ENCODE results near the gene MYH11. TPM values are rescaled to one million over a fixed set of nuclear protein-coding genes. Genes with fewer than 3 reads are reported as not detected.

Gene MYH11
- total RNA-seq, 1 donor from 2014 or later = 0.10 TPM

- Mint-ChIP-seq H3K4me3 (ENCODE audit: unreplicated experiment) (no peak overlapping the region), H3K27ac (ENCODE audit: unreplicated experiment) (no peak overlapping the region), H3K4me1 (ENCODE audit: low read depth, unreplicated experiment) (no peaks in the 10 kb centered on the region), H3K9me3 (ENCODE audit: unreplicated experiment) (peaks cover 3% of the 10 kb centered on the region), H3K36me3 (ENCODE audit: unreplicated experiment) (no peaks in the 10 kb centered on the region), H3K27me3 (ENCODE audit: unreplicated experiment) (peaks cover 1% of the 10 kb centered on the region)
- no peak for TF ChIP-seq CTCF (IDR thresholded peaks at IDR 0.05; ENCODE audit: partially characterized antibody, unreplicated experiment)
- DNase-seq = no peak
These were observed 42.8 kb upstream of the MYH11 start for GRCh38 chr16:15899538-15900100.

GRCh38 chr16:15898654-15899053, 41.8 kb upstream of the MYH11 start:
- H3K27me3 Mint-ChIP-seq (ENCODE audit: unreplicated experiment) = peaks cover 1% of the 10 kb centered on the region
- H3K4me1 Mint-ChIP-seq (ENCODE audit: low read depth, unreplicated experiment) = no peaks in the 10 kb centered on the region
- no peak for DNase-seq
- H3K36me3 Mint-ChIP-seq (ENCODE audit: unreplicated experiment) = no peaks in the 10 kb centered on the region
- no peak for TF ChIP-seq CTCF (IDR thresholded peaks at IDR 0.05; ENCODE audit: partially characterized antibody, unreplicated experiment)
- peaks cover 1% of the 10 kb centered on the region for H3K9me3 Mint-ChIP-seq (ENCODE audit: unreplicated experiment)
- no peak overlapping the region for H3K27ac Mint-ChIP-seq (ENCODE audit: unreplicated experiment)
- H3K4me3 Mint-ChIP-seq (ENCODE audit: unreplicated experiment) = no peak overlapping the region

GRCh38 chr16:15897834-15898254, 41.0 kb upstream of the MYH11 start:
- Mint-ChIP-seq H3K4me3 (ENCODE audit: unreplicated experiment) (no peak overlapping the region), H3K36me3 (ENCODE audit: unreplicated experiment) (no peaks in the 10 kb centered on the region), H3K4me1 (ENCODE audit: low read depth, unreplicated experiment) (no peaks in the 10 kb centered on the region), H3K9me3 (ENCODE audit: unreplicated experiment) (peaks cover 1% of the 10 kb centered on the region), H3K27ac (ENCODE audit: unreplicated experiment) (no peak overlapping the region), H3K27me3 (ENCODE audit: unreplicated experiment) (peaks cover 1% of the 10 kb centered on the region)
- TF ChIP-seq CTCF (IDR thresholded peaks at IDR 0.05; ENCODE audit: partially characterized antibody, unreplicated experiment) = no peak
- no peak for DNase-seq

DNA sequence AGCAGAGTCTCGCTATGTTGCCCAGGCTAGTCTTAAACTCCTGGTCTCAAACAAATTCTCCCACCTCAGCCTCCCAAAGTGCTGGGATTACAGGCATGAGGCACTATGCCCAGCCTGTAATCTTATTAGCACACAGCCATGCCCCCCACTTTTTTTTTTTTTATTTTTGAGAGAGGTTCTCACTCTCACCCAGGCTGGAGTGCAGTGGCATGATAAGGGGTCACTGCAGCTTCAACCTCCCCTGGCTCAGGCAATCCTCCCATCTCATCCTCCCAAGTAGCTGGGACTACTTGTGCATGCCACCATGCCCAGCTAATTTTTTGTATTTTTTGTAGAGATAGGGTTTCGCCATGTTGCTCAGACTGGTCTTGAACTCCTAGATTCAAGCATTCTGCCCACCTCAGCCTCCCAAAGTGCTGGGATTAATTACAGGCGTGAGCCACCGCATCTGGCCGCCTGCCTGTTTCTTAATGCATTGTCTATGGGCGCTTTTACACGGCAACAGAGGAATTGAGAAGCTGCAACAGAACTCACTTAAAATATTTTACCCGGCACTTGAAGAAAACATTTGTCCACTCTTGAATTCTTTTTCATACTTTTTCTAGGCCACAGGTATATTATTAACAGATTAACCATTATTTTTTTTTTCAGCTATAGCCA, 40.4 kb upstream of the MYH11 start:
- DNase-seq = no peak
- peaks cover 1% of the 10 kb centered on the region for H3K9me3 Mint-ChIP-seq (ENCODE audit: unreplicated experiment)
- H3K27me3 Mint-ChIP-seq (ENCODE audit: unreplicated experiment) = peaks cover 1% of the 10 kb centered on the region
- no peak overlapping the region for H3K27ac Mint-ChIP-seq (ENCODE audit: unreplicated experiment)
- H3K4me1 Mint-ChIP-seq (ENCODE audit: low read depth, unreplicated experiment) = no peaks in the 10 kb centered on the region
- no peak for TF ChIP-seq CTCF (IDR thresholded peaks at IDR 0.05; ENCODE audit: partially characterized antibody, unreplicated experiment)
- no peak overlapping the region for H3K4me3 Mint-ChIP-seq (ENCODE audit: unreplicated experiment)
- H3K36me3 Mint-ChIP-seq (ENCODE audit: unreplicated experiment) = no peaks in the 10 kb centered on the region
